Neutrophil (primary cell): ENCODE results near the gene MTREX.

Experiments used
- H3K27ac ChIP-seq: fragments of 200-600 bp; sonication (generic); 2 replicates; pipeline ENCODE4 v1.5.1; 2016; ENCODE audit warnings: mild to moderate bottlenecking, moderate library complexity
- H3K27me3 ChIP-seq: fragments of 200-600 bp; sonication (generic); 2 replicates; pipeline ENCODE4 v1.6.0; 2016; ENCODE audit warnings: mild to moderate bottlenecking
- H3K36me3 ChIP-seq: fragments of 200-600 bp; sonication (generic); 2 replicates; pipeline ENCODE4 v1.5.1; 2017
- H3K4me1 ChIP-seq, 2 experiments: fragments of 200-600 bp in 1 of 2; sonication (generic) in 1 of 2; 1 replicate in 1 of 2; 2 replicates in 1 of 2; pipeline versions ENCODE4 v1.5.1 to v1.6.1; 2013 to 2016; ENCODE audit warnings: low read depth in 1 of 2, low read length in 1 of 2, mild to moderate bottlenecking in 1 of 2, moderate library complexity in 1 of 2; ENCODE audit not compliant: control insufficient read depth in 1 of 2, insufficient read depth in 1 of 2
- H3K4me3 ChIP-seq, 2 experiments: fragments of 200-600 bp in 1 of 2; sonication (generic) in 1 of 2; 1 replicate in 1 of 2; 2 replicates in 1 of 2; pipeline ENCODE4 v1.5.1; 2013 to 2016; ENCODE audit warnings: low read depth in 1 of 2, low read length in 1 of 2, mild to moderate bottlenecking in 1 of 2, moderate library complexity in 1 of 2
- H3K9me3 ChIP-seq: fragments of 200-600 bp; sonication (generic); 2 replicates; pipeline ENCODE4 v1.5.1; 2016
- CTCF ChIP-seq: fragments of 200-600 bp; sonication (generic); IDR thresholded peaks from 2 replicates; pipeline ENCODE4 v1.5.1; 2016; ENCODE audit warnings: antibody characterized with exemption

The MTREX gene

GRCh38 chr5:55429221-55429612, 121.4 kb downstream of the MTREX start:
- no peak overlapping the region for H3K4me3 ChIP-seq
- H3K4me1 ChIP-seq, result no peaks in the 10 kb centered on the region
- peaks cover 39% of the 10 kb centered on the region for H3K36me3 ChIP-seq
- H3K27ac ChIP-seq, result no peak overlapping the region
- H3K9me3 ChIP-seq, result no peaks in the 10 kb centered on the region
- no peak for TF ChIP-seq CTCF
- no peaks in the 10 kb centered on the region for H3K27me3 ChIP-seq

GRCh38 chr5:55429613-55430253, 121.9 kb downstream of the MTREX start:
- no peaks in the 10 kb centered on the region for H3K27me3 ChIP-seq
- no peak overlapping the region for H3K27ac ChIP-seq
- no peaks in the 10 kb centered on the region for H3K9me3 ChIP-seq
- no peak overlapping the region for H3K4me3 ChIP-seq
- peaks cover 34% of the 10 kb centered on the region for H3K36me3 ChIP-seq
- H3K4me1 ChIP-seq, result no peaks in the 10 kb centered on the region
- TF ChIP-seq CTCF, result no peak

DNA sequence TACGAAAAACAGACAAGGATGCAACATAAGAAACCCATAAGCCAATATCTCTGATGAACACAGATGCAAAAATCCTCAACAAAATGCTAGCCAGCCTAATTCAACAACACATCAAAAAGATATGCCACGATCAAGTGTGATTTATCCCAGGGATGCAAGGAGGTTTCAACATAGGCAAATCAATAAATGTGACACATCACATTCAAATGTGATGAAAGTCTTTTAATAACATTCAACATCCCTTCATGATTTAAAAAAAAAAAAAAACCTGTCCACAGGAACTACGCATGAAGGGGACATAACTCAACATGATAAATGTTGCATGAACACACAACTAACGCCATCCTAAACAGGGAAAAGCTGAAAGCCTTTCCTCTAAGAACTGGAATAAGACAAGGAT, 124.8 kb downstream of the MTREX start:
- no peaks in the 10 kb centered on the region for H3K4me1 ChIP-seq
- H3K27ac ChIP-seq, result no peak overlapping the region
- TF ChIP-seq CTCF, result no peak

GRCh38 chr5:55437452-55437851, 129.7 kb downstream of the MTREX start:
- Histone ChIP-seq H3K4me1 (no peaks in the 10 kb centered on the region), H3K9me3 (no peaks in the 10 kb centered on the region), H3K4me3 (no peak overlapping the region), H3K27me3 (peaks cover 9% of the 10 kb centered on the region), H3K36me3 (no peaks in the 10 kb centered on the region), H3K27ac (no peak overlapping the region)
- no peak for TF ChIP-seq CTCF

More for the DNA sequence above, 124.8 kb downstream of the MTREX start:
- Histone ChIP-seq H3K27me3 (no peaks in the 10 kb centered on the region), H3K4me3 (no peak overlapping the region), H3K9me3 (no peaks in the 10 kb centered on the region), H3K36me3 (peaks cover 13% of the 10 kb centered on the region)

DNA sequence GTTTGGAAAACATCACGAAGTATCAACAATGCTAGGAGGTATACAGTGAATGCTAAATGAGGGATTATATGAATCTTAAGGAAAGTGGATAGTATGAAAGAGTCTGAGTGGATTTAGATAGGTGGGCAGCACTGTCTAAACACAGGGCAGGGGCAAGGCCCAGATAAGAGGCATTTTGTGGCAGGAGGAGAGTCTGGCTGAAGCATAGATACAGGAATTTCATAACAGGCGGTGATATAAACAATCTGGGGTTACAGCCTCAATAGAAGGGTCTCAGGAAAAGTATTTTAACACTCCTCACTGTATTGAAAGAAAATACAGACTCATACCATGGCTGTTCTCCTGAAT, 130.0 kb downstream of the MTREX start:
- Histone ChIP-seq H3K27me3 (peaks cover 9% of the 10 kb centered on the region), H3K4me1 (no peaks in the 10 kb centered on the region), H3K27ac (no peak overlapping the region), H3K9me3 (no peaks in the 10 kb centered on the region), H3K4me3 (no peak overlapping the region), H3K36me3 (no peaks in the 10 kb centered on the region)
- TF ChIP-seq CTCF, result no peak

DNA sequence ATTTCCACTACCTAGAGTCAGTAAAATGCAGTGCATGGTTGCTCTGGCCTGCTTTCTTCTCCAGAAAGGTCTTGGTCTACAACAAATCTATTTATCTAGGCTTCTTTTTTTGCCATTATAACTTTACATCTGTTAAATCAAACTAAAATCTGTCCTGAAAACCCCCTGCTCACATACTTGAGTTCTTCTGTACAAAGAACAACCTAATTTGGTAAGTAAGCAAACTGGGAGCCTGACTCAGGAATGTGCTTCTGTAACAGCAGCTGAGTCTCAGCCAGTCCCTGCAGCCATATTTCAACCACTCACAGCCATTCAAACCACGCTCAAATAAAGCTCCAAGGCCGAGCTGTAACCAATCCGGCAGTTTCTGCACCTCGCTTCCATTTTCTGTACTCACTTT, 131.2 kb downstream of the MTREX start:
- Histone ChIP-seq H3K36me3 (no peaks in the 10 kb centered on the region), H3K27ac (no peak overlapping the region), H3K4me3 (no peak overlapping the region), H3K27me3 (peaks cover 9% of the 10 kb centered on the region), H3K4me1 (no peaks in the 10 kb centered on the region), H3K9me3 (no peaks in the 10 kb centered on the region)
- no peak for TF ChIP-seq CTCF
